HG03039 (cell line): ENCODE measurements around the gene COPS3.

Source experiments
- ATAC-seq: cut with Tn5 transposase; IDR thresholded peaks from one replicate; pipeline ENCODE4 v1.9.1; 2021; ENCODE audit warnings: mild to moderate bottlenecking, moderate library complexity; ENCODE audit not compliant: unreplicated experiment

The COPS3 gene

GRCh38 chr17:17252149-17252661 is 28.8 kb downstream of the COPS3 start:
- no peak for ATAC-seq

DNA sequence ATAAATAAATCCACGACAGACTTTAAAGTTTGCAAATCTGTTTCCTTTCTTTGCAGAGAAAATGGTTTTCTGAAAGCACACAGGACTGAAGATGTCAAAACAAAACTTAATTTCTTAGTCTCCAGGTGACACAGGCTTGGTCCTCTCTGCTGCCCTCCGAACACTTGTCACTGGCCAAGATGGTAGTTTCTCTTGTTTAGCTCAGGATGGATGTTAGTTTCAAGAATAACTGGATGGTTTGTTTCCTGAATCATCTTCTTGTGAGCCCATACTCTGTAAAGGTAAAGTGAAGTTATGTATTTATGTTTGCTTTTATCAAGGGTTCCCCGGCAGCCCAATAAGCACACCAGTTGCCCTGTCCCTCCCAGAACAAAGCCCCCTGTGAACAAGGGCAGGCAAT is 34.2 kb downstream of the COPS3 start:
- no peak for ATAC-seq

DNA sequence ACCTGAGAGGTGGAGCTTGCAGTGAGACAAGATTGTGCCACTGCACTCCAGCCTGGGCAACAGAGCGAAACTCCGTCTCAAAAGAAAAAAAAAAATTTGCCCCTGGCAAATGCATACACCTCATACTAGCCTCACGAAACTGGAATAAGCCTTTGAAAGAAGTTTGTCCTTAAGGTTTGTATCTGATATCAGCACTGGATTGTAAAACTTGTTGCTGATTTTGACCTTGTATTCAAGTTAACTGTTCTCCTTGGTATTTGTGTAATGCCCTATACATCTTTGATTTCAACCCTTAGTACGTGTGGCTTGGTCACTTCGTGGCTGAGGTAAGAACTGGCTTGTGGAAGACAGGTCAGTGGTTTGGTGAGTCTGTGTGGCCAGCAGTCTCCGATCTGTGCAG is 37.9 kb downstream of the COPS3 start:
- no peak for ATAC-seq

- ATAC-seq: no peak
Observed at GRCh38 chr17:17242246-17242645, 38.8 kb downstream of the COPS3 start.

DNA sequence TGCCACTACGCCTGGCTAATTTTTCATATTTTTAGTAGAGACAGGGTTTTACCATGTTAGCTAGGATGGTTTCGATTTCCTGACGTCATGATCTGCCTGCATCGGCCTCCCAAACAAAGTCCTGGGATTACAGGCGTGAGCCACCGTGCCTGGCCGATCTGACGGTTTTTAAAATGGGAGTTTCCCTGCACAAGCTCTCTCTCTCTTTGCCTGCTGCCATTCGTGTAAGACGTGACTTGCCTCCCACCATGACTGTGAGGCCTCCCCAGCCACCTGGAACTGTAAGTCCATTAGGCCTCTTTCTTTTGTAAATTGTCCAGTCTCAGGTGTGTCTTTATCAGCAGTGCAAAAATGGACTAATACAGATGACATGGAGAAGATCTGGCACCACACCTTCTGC is 39.4 kb downstream of the COPS3 start:
- no peak for ATAC-seq

- ATAC-seq: no peak
Observed at GRCh38 chr17:17239832-17240231, 41.2 kb downstream of the COPS3 start.

- ATAC-seq: peak; percentile 68
Observed at GRCh38 chr17:17237026-17237799, 43.8 kb downstream of the COPS3 start, which contains the start of gene FLCN. Gene FLCN, minus strand, starts transcription at chr17:17237168. Its CDS starts 9,031 bp downstream, at chr17:17228137.

GRCh38 chr17:17236295-17237025 is 44.6 kb downstream of the COPS3 start:
- peak; percentile 20 for ATAC-seq

- no peak for ATAC-seq
Observed at GRCh38 chr17:17235212-17236174, 45.6 kb downstream of the COPS3 start.

GRCh38 chr17:17232303-17232621 is 48.8 kb downstream of the COPS3 start:
- no peak for ATAC-seq

DNA sequence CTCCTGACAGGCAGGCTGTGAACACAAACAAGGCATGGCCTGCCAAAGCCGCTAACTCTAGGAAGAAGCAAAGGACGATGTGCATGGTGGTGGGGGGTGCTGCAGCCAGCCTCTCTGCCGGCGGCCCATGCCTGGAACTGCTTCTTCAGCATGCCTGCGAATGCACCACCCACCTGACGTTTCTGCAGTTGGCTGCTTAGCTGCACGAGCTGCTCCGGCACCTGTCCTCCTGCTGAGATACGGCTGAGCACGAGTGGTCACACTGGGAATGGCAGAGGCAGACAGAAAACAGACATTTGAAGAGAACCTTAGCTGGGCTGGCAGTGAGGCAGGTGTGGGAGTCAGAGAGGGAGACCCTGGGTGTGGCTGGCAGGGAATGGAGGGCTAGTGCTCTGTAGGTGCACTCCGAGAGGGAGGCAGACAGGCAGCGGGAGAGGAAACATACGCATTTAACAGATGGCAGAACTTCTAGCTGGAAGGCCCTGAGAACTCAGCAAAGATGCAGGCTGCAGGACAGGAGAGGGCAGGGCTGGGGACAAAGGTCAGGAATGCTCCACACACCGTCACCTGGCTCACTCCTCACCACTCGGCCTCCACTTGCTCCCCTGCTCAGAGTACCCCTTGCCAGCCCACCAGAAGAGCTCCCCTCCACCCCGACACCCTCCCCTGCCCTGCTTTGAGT is 49.3 kb downstream of the COPS3 start:
- ATAC-seq: no peak

GRCh38 chr17:17229416-17230384 is 51.3 kb downstream of the COPS3 start:
- no peak for ATAC-seq

GRCh38 chr17:17228521-17229279 is 52.3 kb downstream of the COPS3 start:
- ATAC-seq: no peak

DNA sequence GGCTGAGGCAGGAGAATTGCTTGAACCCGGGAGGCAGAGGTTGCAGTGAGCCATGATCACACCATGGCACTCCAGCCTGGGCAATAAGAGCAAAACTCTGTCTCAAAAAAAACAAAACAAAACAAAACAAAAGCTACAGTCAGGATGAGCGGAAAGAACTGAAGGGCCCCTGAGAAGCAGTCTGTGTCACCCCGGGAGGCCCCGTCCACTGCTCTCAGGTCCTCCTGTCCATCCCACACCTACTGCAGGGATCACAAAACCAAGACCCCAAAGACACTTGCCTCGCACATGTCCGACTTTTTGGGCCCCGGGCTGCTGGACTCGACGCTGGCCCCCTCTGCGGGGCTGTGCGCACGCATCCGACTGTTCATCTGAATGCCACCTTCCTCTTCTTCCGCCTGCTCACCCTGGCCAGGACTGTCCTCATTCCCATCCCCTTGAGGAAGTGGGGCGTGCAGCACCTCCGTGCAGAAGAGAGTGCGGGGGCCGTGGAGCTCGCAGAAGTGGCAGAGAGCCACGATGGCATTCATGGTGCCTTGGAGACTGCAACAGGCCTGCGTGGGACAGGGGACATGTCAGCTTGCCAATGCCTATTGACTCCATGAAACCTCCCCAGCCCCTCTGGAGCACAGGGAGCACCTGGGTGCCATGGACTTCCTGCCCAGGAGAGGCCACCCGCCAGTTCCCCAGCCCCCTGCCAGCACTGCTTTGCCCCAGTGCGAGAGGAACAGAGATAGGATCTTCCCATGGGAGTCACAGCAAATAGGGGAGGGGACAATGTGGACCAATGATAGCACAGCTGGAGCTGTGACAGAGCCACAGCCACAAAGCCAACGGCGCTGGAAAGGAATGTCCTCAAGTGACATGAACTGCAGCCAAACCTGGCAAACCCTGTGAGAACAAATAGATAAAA is 53.2 kb downstream of the COPS3 start:
- no peak for ATAC-seq

DNA sequence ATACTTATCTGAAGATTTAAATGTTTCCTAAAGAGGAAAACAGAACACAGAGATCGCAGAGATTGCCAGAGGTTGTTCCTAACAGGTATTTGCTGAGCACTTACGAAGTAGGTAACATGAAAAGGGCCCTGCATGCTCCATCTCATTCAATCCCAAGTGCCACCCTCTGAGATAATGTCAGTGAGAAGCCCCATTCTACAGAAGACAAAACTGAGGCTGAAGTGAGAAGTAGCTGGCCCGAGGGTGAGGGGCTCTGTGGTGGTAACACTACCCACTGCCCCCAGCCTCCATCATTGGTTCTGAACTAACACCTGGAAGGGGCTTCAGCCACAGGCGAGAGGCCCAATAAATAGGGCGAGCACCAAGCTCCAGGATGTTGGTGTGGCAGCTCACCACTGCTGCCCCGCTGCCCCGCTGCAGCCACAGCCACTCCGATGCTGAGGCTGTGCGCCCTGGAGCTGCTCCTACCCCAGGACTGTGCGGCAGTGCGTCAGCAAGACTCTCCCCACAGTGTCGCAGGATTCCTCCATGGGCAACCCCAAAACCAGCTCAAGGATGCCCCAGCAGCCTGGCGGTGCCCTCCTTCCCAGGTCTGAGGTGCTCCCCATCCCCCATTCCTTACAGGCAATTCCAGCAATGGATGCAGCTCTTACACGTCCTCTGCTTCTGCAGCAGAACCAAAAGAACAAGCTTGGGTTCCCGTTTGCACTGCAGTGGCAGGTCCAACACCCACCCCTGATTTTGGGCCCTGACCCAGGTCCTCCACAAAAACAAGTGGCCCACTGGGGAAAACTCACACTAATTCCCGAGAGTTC is 54.4 kb downstream of the COPS3 start:
- ATAC-seq: no peak

- no peak for ATAC-seq
Observed at GRCh38 chr17:17225901-17226300, 55.1 kb downstream of the COPS3 start.

DNA sequence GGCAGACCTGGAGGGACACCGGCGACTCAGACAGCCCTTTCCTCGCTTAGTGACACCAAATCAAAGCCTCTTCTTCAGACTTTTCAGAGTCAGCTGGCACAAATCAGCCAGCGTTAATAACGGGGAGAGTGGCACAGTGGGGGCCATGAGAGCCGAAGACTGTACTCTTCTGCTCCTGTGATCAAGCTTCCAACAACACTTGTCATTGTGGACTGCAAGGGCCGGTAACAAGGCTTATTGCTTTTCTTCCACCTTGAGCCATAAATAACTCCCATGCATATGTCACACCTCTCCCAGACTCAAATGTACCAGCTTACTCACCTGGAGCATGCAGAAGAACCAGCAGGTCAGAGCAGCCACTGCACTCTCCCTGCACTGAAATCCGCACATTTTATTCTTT is 56.9 kb downstream of the COPS3 start:
- ATAC-seq: no peak
